UCSD-AML1 (cell line): ENCODE measurements around the gene TCF20.

Experiments used
- DNase-seq: peaks from one replicate; lab custom pipeline; 2025; ENCODE audit not compliant: unreplicated experiment; lab: John Stamatoyannopoulos, UW

TCF20 gene

DNA sequence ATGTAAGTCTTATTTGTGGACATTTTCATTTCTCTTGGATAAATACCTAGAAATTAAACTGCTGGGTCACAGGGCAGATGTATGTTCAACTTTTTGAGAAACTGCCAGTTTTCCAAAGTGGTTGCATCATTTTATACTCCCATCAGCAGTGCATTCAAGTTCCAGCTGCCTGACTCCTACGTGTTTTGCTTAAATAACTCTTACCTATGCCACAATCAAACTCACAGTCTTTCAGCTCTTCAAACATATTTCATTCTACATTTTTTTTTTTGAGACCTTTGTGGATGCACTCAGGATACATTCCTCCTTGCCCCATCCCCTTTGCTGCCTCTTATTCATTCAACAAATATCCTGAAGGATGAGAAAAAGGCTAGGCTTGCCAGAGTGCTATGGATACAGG lies 9.2 kb downstream of the TCF20 start:
- DNase-seq = no peak

GRCh38 chr22:42258126-42258525 lies 12.3 kb downstream of the TCF20 start:
- no peak for DNase-seq

- DNase-seq = no peak
Measured at GRCh38 chr22:42257386-42257785, 13.1 kb downstream of the TCF20 start.

DNA sequence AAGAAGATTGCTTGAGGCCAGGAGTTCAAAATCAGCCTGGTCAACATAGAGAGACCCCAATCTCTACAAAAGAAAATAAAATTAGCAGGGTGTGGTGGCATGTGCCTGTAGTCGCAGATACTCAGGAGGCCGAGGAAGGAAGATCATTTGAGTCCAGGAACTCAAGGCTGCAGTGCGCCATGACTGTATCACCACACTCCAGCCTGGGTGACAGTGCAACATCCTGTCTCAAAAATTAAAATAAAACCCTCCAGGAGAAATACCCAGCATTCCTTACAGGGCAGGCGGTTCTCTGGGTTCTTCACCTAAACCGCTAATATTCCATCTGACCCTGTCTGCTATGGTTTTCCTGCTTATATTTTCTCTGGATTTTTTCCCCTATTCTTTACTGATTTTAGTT lies 13.5 kb downstream of the TCF20 start:
- DNase-seq = no peak

DNA sequence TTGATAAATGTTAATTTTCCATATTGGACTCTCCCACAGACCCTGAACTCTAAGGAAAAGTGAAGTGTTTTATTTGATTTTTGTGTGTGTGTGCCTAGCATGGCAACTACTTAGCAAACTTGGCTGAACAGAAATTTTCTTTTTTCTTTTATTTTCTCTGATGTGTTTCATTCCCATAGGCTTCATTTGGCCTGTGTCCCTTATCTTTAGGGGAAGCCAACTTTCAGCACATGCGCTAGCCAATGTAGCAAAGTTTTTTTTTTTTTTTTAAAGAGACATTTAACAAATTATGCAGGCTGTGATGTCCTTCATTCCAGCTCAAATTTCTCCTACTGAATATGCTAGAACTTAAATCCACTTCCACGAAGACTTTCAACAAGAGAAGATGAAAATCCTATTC lies 14.2 kb downstream of the TCF20 start:
- DNase-seq = no peak

DNA sequence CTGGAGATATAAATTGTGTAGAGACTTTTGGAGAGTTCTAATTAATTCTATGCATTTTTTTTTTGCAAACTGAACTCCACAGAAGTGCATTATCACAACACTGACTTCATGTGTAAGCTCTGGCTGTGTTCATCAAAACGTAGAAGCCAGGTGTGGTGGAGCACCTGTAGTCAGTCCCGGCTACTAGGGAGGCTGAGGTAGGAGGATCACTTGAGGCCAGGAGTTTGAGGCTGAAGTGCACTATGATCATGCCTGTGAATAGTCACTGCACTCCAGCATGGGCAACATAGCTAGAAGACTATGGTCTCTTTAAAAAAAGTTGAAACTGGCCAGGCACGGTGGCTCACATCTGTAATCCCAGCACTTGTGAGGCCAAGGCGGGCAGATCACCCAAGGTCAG lies 20.6 kb downstream of the TCF20 start:
- DNase-seq = no peak

DNA sequence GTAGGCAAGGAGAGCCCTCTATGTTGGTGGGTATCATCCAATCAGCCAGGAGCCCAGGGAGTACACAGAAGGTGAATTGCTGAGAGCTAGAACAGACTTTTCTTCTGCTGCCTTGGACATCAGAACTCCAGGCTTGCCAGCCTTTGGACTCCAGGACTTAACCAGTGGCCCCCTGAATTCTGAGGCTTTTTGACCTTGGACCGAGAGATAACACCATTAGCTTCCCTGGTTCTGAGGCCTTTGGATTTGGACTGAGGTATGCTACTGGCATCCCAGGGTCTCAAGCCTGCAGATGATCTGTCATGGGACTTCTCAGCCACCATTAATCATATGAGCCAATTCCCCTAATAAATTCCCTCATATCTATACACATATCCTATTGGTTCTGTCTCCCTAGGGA lies 21.5 kb downstream of the TCF20 start:
- DNase-seq = no peak

DNA sequence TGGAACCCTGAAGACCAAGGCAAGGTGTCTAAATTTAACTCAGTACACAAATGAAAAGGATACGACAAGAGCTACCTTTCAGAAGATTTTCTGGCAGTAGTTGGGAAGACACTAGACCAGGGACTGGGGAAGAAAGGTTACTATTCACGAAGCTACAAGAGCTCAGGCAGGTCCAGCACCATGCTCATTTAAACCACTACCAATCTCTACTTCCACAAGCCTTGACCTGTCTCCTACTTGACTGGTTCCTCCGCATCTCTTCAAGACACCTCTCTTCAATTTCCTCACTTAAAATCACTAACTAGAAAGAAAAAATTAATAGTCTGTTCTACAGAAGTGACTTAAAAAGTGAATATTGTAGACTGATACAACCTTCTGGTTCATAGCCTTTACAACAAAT lies 22.9 kb downstream of the TCF20 start:
- no peak for DNase-seq

DNA sequence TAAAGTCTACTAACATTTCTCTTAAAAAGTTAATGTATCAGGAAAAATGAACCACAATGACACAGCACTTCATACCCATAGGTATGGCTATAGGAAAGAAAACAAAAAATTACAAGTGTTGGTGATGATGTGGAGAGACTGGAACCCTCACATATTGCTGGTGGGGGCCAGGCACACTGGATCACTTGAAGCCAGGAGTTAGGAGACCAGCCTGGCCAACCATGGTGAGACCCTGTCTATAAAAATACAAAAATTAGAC lies 26.7 kb downstream of the TCF20 start:
- no peak for DNase-seq

- no peak for DNase-seq
Measured at GRCh38 chr22:42236848-42237247, 33.6 kb downstream of the TCF20 start.

- no peak for DNase-seq
Measured at GRCh38 chr22:42236268-42236667, 34.2 kb downstream of the TCF20 start.

DNA sequence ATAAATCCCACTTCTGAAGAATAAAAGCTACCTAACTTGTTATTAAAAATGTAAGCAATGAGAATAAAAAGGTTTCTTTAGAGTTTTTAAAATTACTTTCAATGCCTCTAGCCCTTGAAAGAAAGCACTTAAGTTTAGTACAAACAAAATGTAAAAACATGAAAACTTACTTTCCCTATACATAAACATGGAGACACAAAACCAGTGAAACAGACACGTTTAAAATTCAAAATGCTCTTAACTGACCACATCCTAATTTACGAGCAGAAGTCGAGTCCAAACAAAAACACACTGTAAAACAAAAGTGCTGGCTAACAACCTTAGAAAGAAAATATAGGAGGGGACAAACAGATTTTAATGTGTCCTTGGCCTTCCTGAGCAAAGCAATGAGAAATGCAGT lies 36.6 kb downstream of the TCF20 start:
- DNase-seq = no peak

GRCh38 chr22:42231929-42232328 lies 38.5 kb downstream of the TCF20 start:
- no peak for DNase-seq

GRCh38 chr22:42229455-42230149 lies 40.9 kb downstream of the TCF20 start:
- no peak for DNase-seq

DNA sequence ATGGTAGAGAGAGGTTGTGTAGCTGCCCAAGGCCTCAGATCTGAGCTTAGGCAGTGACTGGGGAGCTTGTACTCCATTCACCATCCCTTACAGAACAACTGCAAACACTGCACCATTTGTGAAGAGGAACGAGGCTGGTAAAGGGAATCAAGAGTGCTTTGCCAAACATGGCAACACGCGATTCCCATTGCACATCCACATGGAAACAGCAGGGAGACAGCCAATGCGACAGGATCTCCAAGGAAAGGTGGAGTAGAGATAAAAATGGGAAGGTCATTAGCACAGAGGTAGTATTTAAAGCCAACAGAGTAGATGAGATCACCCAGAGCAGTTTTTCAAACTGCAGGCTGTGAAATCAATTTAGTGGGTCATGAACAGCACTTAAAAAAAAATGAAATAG lies 42.0 kb downstream of the TCF20 start:
- DNase-seq = no peak

GRCh38 chr22:42227435-42227834 lies 43.0 kb downstream of the TCF20 start:
- no peak for DNase-seq

DNA sequence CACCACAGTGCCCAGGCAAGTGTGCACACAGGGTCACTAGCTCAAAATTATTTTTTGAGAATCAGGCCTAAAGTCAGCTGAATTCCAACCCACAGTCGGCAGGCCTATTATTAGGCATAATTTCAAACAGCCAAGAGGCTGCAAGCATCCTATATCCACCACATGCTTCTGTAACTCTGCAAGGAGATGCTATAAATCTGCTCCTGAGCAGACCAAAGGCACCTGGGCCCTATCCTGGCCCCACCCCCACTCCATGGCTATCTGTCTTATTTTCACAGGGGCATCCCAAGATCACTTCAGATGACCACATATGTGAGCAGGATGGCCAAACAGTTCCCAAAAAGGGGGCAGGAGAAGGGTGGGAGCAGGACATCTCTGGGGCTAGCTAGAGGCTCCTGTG lies 44.6 kb downstream of the TCF20 start:
- no peak for DNase-seq

DNA sequence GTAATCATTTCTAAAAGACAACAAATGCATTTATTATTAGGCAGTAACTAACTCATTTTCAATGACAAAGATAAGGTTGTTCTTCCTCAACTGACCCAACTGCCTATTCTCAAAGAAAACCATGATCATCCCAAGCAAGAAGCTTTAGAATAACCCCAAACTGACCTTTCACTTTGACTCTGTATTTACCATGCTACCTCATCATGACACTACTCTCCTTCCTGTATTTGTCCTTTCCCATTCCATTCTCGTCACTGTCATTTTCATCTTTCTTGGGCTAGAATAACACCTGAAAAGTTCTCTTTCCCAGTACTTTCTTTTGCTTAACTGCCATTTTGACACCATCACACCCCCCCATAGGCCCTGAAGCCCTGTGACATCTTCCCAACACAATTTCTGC lies 48.3 kb downstream of the TCF20 start:
- no peak for DNase-seq
